AG09309 (cell line): ENCODE measurements around the gene ZRANB2.

ENCODE experiments used
- DNase-seq: peaks from one replicate; pipeline ENCODE4 v3.0.0-alpha.2; 2010; ENCODE audit warnings: low read depth
- H3K4me3 ChIP-seq: 2 replicates; pipeline ENCODE4 v1.5.1; 2011; ENCODE audit warnings: mild to moderate bottlenecking, low read depth, low read length, moderate library complexity; ENCODE audit not compliant: control insufficient read depth
- TF ChIP-seq, protein P1 (sequence below): IDR thresholded peaks from 2 replicates; pipeline ENCODE4 v1.5.1; 2011; ENCODE audit warnings: mild to moderate bottlenecking, low read depth, low read length, inconsistent platforms; ENCODE audit not compliant: insufficient read depth, control insufficient read depth; ENCODE audit errors: missing control alignments

ZRANB2 gene

GRCh38 chr1:71087713-71088112 lies 6.9 kb upstream of the ZRANB2 start:
- H3K4me3 ChIP-seq = no peak overlapping the region
- TF ChIP-seq, protein P1, sequence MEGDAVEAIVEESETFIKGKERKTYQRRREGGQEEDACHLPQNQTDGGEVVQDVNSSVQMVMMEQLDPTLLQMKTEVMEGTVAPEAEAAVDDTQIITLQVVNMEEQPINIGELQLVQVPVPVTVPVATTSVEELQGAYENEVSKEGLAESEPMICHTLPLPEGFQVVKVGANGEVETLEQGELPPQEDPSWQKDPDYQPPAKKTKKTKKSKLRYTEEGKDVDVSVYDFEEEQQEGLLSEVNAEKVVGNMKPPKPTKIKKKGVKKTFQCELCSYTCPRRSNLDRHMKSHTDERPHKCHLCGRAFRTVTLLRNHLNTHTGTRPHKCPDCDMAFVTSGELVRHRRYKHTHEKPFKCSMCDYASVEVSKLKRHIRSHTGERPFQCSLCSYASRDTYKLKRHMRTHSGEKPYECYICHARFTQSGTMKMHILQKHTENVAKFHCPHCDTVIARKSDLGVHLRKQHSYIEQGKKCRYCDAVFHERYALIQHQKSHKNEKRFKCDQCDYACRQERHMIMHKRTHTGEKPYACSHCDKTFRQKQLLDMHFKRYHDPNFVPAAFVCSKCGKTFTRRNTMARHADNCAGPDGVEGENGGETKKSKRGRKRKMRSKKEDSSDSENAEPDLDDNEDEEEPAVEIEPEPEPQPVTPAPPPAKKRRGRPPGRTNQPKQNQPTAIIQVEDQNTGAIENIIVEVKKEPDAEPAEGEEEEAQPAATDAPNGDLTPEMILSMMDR = no peak
- no peak for DNase-seq

DNA sequence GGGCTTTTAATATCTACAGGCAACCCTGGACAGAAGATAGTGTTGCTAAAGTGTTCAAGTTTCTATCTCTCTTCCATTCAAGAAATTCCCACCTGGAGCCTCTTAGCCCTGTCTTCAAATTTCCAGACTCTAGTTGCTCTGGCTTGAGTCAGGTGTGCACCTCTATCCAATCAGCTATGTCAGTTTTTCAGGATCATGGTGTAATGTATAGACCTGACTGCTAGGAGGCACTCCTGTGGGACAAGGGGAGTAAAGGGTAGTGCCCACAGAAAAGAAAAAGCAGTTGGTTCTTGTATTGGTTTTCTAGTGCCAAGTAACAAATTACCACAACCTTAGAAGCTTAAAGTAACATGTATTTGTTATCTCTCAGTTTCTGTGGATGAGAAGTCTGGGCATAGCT lies 6.2 kb upstream of the ZRANB2 start:
- no peak for DNase-seq
- H3K4me3 ChIP-seq = no peak overlapping the region
- TF ChIP-seq, protein P1 = no peak

GRCh38 chr1:71086331-71086730 lies 5.5 kb upstream of the ZRANB2 start:
- peak; percentile 11 for DNase-seq
- TF ChIP-seq, protein P1 = no peak
- no peak overlapping the region for H3K4me3 ChIP-seq

DNA sequence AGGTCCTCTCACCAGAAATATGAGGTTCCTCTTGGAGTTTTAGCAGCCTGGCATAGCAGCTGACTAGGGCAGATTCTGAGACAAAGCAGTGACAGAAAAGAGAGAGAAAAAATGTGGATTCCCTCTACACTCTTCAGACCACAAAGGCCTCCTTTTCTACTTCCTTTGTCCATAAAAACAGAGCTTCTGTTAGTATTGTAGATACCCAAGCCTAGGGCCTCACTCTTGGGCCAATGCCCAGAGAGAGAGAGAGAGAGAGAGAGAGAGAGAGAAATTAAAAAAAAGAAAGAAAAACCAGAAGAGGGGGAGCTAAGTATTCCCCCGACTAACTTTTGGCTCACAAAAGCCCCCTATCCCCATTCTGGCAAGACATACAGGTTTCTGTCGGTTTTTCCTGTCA lies 2.4 kb upstream of the ZRANB2 start:
- no peak for DNase-seq
- TF ChIP-seq, protein P1 = no peak
- H3K4me3 ChIP-seq = no peak overlapping the region

GRCh38 chr1:71081697-71082080 lies 854 bp upstream of the ZRANB2 start:
- no peak for DNase-seq
- TF ChIP-seq, protein P1 = no peak
- peak overlapping the region; percentile 66; the same call in 1 of the 2 replicates for H3K4me3 ChIP-seq

DNA sequence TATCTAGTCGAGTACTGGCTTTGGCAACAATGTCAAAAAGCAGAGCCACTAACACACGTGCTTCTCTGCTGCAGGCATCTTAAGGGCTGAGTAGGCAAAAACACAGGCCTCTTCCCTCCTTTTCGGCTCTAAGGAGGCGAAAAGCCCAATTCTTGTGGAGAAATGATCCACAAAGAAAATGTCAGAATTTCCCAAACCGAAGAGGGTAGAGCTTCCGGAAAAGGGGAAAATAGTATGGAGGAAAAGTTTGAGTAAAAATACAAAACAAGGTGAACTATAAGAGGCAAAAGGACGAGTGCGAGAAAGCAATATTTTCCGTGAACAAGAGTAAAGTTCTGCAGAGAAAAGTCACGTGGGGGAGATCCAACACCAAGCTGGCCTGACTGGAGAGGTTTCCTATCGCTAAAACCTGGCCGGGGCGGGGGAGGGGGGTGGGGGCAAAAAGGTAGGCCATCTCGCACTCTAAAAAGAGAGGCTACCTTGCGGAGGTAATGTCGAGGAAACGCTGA lies 551 bp downstream of the ZRANB2 start:
- TF ChIP-seq, protein P1 = no peak
- no peak for DNase-seq
- peak overlapping the region; percentile 66 for H3K4me3 ChIP-seq

- TF ChIP-seq, protein P1 = no peak
- no peak overlapping the region for H3K4me3 ChIP-seq
- no peak for DNase-seq
Measured at GRCh38 chr1:71074681-71075080, 6.2 kb downstream of the ZRANB2 start.
